NT2/D1 (cell line): ENCODE results near the gene TMEM165.

Source experiments
- YY1 ChIP-seq: IDR thresholded peaks from 2 replicates; pipeline ENCODE4 v1.6.1; 2011; ENCODE audit not compliant: insufficient read length, insufficient read depth
- ZNF274 ChIP-seq: IDR thresholded peaks from 2 replicates; pipeline ENCODE4 v1.6.1; 2011; ENCODE audit warnings: mild to moderate bottlenecking, low read depth, low read length

GRCh38 chr4:55365345-55365728 lies 30.4 kb upstream of the TMEM165 start:
- no peak for TF ChIP-seq YY1
- TF ChIP-seq ZNF274: no peak
